ENCODE results near the gene CCL23. TPM values are rescaled to one million over a fixed set of nuclear protein-coding genes. Genes with fewer than 3 reads are reported as not detected.
A peak's percentile ranks its signal among the peaks of the same experiment; 100 is the strongest.

The CCL23 gene
- total RNA-seq, 1 donor from 2014 or later: not detected

DNA sequence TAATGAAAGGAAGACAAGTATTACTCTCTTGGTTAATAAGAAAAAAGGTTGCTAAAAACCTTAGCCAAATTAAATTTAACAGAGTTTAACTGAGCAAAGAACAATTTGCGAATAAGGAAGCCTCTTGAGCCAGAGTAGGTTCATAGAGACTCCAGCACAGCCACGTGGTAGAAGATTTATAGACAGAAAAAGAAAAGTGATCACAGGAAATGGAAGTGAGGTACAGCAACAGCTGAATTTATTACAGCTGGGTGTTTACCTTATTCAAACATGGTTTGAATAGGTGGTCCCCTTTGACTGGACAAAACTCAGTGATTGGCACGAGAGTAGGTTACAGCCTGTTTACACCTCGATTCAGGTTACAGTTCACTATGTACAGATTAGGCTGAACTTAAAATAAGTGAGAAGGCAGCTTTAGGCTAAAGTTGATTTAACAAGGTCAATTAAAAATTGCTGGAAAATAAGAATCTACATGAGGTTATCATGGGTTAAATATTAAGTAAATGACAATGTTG is 13.1 kb downstream of the CCL23 start:
- H3K27ac Mint-ChIP-seq (ENCODE audit: unreplicated experiment): no peak overlapping the region
- no peaks in the 10 kb centered on the region for H3K27me3 Mint-ChIP-seq (ENCODE audit: low read depth)
- DNase-seq (ENCODE audit: low read depth, low spot score): no peak
- H3K9me3 Mint-ChIP-seq: no peaks in the 10 kb centered on the region
- no peaks in the 10 kb centered on the region for H3K36me3 Mint-ChIP-seq (ENCODE audit: low read depth)
- TF ChIP-seq, protein P1, sequence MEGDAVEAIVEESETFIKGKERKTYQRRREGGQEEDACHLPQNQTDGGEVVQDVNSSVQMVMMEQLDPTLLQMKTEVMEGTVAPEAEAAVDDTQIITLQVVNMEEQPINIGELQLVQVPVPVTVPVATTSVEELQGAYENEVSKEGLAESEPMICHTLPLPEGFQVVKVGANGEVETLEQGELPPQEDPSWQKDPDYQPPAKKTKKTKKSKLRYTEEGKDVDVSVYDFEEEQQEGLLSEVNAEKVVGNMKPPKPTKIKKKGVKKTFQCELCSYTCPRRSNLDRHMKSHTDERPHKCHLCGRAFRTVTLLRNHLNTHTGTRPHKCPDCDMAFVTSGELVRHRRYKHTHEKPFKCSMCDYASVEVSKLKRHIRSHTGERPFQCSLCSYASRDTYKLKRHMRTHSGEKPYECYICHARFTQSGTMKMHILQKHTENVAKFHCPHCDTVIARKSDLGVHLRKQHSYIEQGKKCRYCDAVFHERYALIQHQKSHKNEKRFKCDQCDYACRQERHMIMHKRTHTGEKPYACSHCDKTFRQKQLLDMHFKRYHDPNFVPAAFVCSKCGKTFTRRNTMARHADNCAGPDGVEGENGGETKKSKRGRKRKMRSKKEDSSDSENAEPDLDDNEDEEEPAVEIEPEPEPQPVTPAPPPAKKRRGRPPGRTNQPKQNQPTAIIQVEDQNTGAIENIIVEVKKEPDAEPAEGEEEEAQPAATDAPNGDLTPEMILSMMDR (conservative IDR thresholded peaks at IDR 0.05): no peak
- H3K4me3 Mint-ChIP-seq: no peak overlapping the region
- peaks cover 13% of the 10 kb centered on the region for H3K4me1 Mint-ChIP-seq

- H3K27me3 Mint-ChIP-seq (ENCODE audit: low read depth): peaks cover 8% of the 10 kb centered on the region
- no peaks in the 10 kb centered on the region for H3K9me3 Mint-ChIP-seq
- peaks cover 13% of the 10 kb centered on the region for H3K4me1 Mint-ChIP-seq
- no peaks in the 10 kb centered on the region for H3K36me3 Mint-ChIP-seq (ENCODE audit: low read depth)
- H3K4me3 Mint-ChIP-seq: no peak overlapping the region
- no peak overlapping the region for H3K27ac Mint-ChIP-seq (ENCODE audit: unreplicated experiment)
- DNase-seq (ENCODE audit: low read depth, low spot score): no peak
- TF ChIP-seq, protein P1 (conservative IDR thresholded peaks at IDR 0.05): no peak
Measured at GRCh38 chr17:36002631-36003030, 15.1 kb downstream of the CCL23 start.

DNA sequence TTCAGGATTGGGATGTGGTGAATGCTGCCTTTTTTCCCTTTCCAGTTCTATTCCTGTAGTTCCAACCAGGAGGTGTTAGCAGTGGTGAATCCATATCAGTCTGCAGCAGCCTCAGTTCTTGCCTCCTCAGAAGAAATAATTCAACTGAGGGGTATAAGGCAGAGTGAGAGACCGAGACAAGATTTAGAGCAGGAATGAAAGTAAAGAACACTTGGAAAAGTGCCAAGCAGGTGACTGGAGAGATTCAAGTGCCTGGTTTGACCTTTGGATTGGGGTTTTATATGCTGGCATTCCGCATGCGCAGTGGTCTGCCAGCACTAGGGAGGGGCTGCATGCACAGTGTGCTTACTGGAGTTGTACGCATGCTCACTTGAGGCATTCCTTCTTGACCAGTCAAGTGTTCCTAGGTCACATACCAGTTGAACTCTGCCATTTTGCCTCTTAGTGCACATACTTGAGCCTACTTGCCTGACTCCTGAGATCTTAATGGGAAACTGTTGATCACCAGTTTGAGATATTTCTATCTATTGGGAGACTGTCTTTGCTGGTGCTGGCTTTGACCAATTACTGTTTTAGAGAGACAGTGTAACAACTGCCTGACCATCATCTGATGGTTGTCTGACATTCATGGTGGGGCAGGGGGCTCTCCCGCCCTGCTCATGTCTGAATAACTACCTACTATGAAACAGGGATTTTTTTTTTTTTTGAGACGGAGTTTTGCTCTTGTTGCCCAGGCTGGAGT is 15.7 kb downstream of the CCL23 start:
- H3K9me3 Mint-ChIP-seq: no peaks in the 10 kb centered on the region
- peaks cover 12% of the 10 kb centered on the region for H3K27me3 Mint-ChIP-seq (ENCODE audit: low read depth)
- H3K4me3 Mint-ChIP-seq: no peak overlapping the region
- TF ChIP-seq, protein P1 (conservative IDR thresholded peaks at IDR 0.05): no peak
- no peak for DNase-seq (ENCODE audit: low read depth, low spot score)
- H3K4me1 Mint-ChIP-seq: peaks cover 13% of the 10 kb centered on the region
- H3K27ac Mint-ChIP-seq (ENCODE audit: unreplicated experiment): peak overlapping the region; percentile 30
- H3K36me3 Mint-ChIP-seq (ENCODE audit: low read depth): no peaks in the 10 kb centered on the region

- H3K27me3 Mint-ChIP-seq (ENCODE audit: low read depth): peaks cover 12% of the 10 kb centered on the region
- H3K4me1 Mint-ChIP-seq: peaks cover 13% of the 10 kb centered on the region
- no peak for DNase-seq (ENCODE audit: low read depth, low spot score)
- H3K36me3 Mint-ChIP-seq (ENCODE audit: low read depth): no peaks in the 10 kb centered on the region
- H3K4me3 Mint-ChIP-seq: no peak within 1 kb of the TSS
- H3K9me3 Mint-ChIP-seq: no peaks in the 10 kb centered on the region
- TF ChIP-seq, protein P1 (conservative IDR thresholded peaks at IDR 0.05): no peak
- peak within 1 kb of the TSS; percentile 30 for H3K27ac Mint-ChIP-seq (ENCODE audit: unreplicated experiment)
Measured at GRCh38 chr17:36001110-36001771, 16.5 kb downstream of the CCL23 start, which contains the start of gene CCL15. TSS of gene CCL15 (minus strand) at chr17:36001553. CDS start at chr17:36001492, 61 bp downstream.

DNA sequence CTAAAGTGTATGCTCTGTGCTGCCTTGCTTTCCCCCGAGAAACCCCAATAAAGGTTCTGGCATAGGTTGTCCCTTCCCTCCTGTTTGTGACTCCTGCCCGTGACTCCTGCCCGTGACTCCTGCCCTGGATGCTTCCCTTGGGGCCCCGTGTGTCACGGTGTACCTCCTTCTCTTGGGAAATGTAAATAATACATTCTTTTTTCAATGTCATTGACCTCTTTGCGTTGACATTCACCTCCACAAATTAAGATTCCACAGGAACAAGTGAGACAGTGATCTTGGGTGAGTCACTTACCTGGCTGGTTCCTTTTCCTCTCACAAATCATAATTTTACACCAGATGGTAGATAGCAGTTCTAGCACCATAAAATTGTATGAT is 17.1 kb downstream of the CCL23 start:
- no peak overlapping the region for H3K4me3 Mint-ChIP-seq
- peaks cover 13% of the 10 kb centered on the region for H3K4me1 Mint-ChIP-seq
- TF ChIP-seq, protein P1 (conservative IDR thresholded peaks at IDR 0.05): no peak
- no peaks in the 10 kb centered on the region for H3K36me3 Mint-ChIP-seq (ENCODE audit: low read depth)
- H3K27me3 Mint-ChIP-seq (ENCODE audit: low read depth): peaks cover 15% of the 10 kb centered on the region
- no peak for DNase-seq (ENCODE audit: low read depth, low spot score)
- no peaks in the 10 kb centered on the region for H3K9me3 Mint-ChIP-seq
- no peak overlapping the region for H3K27ac Mint-ChIP-seq (ENCODE audit: unreplicated experiment)

Data from neural crest cell (in vitro differentiated cells).